ENCODE measurements around the gene CRB3. TPM values are rescaled to one million over a fixed set of nuclear protein-coding genes. Genes with fewer than 3 reads are reported as not detected.

The CRB3 gene
- total and polyA plus RNA-seq, 2 of the 8 experiments (the other 6 are each of a cell fraction or from before 2014, with no cell fraction given), result 21.1 to 24.6 TPM

DNA sequence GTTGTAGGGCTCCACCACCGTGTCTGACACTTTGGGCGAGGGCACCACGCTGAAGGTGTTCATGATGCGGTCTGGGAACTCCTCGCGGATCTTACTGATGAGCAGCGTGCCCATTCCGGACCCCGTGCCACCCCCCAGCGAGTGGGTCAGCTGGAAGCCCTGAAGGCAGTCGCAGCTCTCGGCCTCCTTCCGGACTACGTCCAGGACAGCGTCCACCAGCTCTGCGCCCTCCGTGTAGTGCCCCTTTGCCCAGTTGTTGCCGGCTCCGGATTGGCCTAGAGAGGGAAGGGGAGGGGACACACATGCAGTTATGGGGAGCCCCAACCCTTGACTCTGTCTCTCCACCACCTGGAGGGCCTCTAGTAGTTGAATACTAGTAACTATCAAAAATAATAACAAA is 31.9 kb downstream of the CRB3 start (continued):
- TF ChIP-seq, protein P1, sequence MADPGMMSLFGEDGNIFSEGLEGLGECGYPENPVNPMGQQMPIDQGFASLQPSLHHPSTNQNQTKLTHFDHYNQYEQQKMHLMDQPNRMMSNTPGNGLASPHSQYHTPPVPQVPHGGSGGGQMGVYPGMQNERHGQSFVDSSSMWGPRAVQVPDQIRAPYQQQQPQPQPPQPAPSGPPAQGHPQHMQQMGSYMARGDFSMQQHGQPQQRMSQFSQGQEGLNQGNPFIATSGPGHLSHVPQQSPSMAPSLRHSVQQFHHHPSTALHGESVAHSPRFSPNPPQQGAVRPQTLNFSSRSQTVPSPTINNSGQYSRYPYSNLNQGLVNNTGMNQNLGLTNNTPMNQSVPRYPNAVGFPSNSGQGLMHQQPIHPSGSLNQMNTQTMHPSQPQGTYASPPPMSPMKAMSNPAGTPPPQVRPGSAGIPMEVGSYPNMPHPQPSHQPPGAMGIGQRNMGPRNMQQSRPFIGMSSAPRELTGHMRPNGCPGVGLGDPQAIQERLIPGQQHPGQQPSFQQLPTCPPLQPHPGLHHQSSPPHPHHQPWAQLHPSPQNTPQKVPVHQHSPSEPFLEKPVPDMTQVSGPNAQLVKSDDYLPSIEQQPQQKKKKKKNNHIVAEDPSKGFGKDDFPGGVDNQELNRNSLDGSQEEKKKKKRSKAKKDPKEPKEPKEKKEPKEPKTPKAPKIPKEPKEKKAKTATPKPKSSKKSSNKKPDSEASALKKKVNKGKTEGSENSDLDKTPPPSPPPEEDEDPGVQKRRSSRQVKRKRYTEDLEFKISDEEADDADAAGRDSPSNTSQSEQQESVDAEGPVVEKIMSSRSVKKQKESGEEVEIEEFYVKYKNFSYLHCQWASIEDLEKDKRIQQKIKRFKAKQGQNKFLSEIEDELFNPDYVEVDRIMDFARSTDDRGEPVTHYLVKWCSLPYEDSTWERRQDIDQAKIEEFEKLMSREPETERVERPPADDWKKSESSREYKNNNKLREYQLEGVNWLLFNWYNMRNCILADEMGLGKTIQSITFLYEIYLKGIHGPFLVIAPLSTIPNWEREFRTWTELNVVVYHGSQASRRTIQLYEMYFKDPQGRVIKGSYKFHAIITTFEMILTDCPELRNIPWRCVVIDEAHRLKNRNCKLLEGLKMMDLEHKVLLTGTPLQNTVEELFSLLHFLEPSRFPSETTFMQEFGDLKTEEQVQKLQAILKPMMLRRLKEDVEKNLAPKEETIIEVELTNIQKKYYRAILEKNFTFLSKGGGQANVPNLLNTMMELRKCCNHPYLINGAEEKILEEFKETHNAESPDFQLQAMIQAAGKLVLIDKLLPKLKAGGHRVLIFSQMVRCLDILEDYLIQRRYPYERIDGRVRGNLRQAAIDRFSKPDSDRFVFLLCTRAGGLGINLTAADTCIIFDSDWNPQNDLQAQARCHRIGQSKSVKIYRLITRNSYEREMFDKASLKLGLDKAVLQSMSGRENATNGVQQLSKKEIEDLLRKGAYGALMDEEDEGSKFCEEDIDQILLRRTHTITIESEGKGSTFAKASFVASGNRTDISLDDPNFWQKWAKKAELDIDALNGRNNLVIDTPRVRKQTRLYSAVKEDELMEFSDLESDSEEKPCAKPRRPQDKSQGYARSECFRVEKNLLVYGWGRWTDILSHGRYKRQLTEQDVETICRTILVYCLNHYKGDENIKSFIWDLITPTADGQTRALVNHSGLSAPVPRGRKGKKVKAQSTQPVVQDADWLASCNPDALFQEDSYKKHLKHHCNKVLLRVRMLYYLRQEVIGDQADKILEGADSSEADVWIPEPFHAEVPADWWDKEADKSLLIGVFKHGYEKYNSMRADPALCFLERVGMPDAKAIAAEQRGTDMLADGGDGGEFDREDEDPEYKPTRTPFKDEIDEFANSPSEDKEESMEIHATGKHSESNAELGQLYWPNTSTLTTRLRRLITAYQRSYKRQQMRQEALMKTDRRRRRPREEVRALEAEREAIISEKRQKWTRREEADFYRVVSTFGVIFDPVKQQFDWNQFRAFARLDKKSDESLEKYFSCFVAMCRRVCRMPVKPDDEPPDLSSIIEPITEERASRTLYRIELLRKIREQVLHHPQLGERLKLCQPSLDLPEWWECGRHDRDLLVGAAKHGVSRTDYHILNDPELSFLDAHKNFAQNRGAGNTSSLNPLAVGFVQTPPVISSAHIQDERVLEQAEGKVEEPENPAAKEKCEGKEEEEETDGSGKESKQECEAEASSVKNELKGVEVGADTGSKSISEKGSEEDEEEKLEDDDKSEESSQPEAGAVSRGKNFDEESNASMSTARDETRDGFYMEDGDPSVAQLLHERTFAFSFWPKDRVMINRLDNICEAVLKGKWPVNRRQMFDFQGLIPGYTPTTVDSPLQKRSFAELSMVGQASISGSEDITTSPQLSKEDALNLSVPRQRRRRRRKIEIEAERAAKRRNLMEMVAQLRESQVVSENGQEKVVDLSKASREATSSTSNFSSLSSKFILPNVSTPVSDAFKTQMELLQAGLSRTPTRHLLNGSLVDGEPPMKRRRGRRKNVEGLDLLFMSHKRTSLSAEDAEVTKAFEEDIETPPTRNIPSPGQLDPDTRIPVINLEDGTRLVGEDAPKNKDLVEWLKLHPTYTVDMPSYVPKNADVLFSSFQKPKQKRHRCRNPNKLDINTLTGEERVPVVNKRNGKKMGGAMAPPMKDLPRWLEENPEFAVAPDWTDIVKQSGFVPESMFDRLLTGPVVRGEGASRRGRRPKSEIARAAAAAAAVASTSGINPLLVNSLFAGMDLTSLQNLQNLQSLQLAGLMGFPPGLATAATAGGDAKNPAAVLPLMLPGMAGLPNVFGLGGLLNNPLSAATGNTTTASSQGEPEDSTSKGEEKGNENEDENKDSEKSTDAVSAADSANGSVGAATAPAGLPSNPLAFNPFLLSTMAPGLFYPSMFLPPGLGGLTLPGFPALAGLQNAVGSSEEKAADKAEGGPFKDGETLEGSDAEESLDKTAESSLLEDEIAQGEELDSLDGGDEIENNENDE (IDR thresholded peaks at IDR 0.05; ENCODE audit: insufficient replicate concordance, low read length), result no peak
- TF ChIP-seq HDAC6 (IDR thresholded peaks at IDR 0.05; ENCODE audit: low read depth, low read length) (no peak), POLR2A (IDR thresholded peaks at IDR 0.05; ENCODE audit: control extremely low read depth in 1 of 2, low read depth in 2 of 2, low read length in 2 of 2) (no peak), HDAC2 (IDR thresholded peaks at IDR 0.05; ENCODE audit: borderline replicate concordance in 1 of 2, low read depth in 2 of 2, low read length in 2 of 2) (no peak), GABPA (IDR thresholded peaks at IDR 0.05; ENCODE audit: borderline replicate concordance, insufficient read depth, low read length) (no peak), CHD2 (IDR thresholded peaks at IDR 0.05; ENCODE audit: low read length) (no peak), TCF12 (IDR thresholded peaks at IDR 0.05; ENCODE audit: low read depth, low read length) (no peak), NRF1 (IDR thresholded peaks at IDR 0.05; ENCODE audit: low read depth, low read length) (no peak), SIRT6 (IDR thresholded peaks at IDR 0.05; ENCODE audit: low read length) (no peak), SUZ12 (IDR thresholded peaks at IDR 0.05; ENCODE audit: low read length) (no peak), KDM5A (IDR thresholded peaks at IDR 0.05; ENCODE audit: low read length) (no peak)
- TF ChIP-seq, protein P2, sequence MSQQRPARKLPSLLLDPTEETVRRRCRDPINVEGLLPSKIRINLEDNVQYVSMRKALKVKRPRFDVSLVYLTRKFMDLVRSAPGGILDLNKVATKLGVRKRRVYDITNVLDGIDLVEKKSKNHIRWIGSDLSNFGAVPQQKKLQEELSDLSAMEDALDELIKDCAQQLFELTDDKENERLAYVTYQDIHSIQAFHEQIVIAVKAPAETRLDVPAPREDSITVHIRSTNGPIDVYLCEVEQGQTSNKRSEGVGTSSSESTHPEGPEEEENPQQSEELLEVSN (IDR thresholded peaks at IDR 0.05), result no peak

Measured in H1 (cell line).